Measurements from ENCODE around the gene PTPRT.

PTPRT gene

DNA sequence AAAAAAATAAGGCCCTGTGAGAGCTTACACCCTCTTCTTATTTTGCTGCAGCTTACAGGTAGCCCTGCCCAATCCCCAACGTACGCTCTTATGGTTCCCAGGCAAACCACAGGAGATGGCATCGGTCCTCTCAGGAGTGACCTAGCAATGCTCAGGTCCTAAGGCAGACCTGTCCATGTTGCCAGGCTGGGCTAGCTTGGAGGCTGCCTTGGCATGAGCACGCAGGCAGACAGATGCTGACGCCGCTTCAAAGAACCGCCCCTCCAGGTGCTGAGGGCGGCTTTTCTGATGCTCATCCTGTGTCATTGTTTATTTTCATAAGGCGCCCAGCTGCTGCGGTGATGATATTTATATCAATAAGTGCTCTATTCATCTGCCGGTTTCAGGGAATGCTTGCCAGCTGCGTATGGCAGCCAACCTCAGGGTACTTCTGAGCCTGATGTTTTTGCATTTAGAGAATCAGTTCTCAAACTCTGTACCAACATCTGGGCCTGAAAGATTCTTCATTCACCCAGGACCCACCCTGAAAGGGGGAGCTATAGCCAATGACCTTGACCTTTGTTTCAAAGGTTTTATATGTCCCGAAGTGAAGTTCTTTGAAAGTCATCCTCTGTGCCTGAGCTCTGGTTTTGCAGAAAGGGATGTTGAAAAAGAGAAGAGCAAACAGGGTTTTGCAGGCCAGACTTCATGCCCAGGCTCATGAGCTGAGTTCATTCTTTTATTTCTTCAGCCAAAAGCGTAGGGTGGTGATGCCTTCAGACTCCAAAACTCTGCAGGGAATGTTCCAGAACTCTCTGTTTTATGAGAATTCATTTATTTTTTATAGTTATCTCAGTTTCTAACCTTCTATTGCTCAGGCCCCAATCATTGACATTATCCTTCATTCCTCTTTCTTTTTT is 1095.9 kb downstream of the PTPRT start:
- no peak for DNase-seq

- no peak for DNase-seq
These were observed 1096.7 kb downstream of the PTPRT start for GRCh38 chr20:42093041-42093440.

- no peak for DNase-seq
These were observed 1104.3 kb downstream of the PTPRT start for GRCh38 chr20:42085366-42085765.

DNA sequence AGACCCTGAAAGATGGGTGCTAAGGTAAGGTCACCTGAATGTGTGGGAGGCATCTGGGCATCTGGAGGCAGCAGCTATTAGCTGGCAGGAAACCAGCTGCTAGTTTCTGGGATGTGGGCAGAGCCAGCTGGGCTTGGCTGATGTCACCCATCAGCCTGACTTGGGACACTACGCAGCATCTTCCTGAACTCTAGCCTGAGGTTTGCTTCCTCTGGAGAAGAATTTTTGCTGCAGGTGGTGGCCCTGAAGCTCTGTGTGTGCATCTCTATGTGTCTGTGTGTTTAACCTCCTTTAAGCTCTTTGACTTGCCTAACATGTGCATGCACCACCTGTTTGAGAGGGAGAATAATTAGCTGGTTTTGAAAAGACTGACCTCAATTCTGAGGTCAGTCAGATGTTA is 1106.4 kb downstream of the PTPRT start:
- no peak for DNase-seq

GRCh38 chr20:42082611-42083010 is 1107.1 kb downstream of the PTPRT start:
- DNase-seq = peak; percentile 1

DNA sequence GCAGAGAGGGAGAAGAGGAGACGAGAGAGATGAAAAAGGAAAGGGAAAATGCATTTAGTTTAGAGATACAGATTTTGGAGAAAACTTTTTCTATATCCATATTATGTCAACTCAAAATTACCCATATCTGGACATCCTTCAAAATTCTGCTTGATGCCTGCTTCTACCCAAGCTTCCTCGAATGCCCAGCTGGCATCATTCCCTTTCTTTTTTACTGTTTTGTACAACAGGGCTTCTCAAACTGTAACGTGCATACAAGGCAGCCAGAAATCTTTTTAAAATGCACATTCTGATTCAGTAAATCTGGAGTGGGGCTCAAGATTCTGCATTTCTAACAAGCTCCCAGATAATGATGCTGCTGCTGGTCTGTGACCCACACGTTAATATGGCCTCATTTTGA is 1108.8 kb downstream of the PTPRT start:
- DNase-seq = no peak

DNA sequence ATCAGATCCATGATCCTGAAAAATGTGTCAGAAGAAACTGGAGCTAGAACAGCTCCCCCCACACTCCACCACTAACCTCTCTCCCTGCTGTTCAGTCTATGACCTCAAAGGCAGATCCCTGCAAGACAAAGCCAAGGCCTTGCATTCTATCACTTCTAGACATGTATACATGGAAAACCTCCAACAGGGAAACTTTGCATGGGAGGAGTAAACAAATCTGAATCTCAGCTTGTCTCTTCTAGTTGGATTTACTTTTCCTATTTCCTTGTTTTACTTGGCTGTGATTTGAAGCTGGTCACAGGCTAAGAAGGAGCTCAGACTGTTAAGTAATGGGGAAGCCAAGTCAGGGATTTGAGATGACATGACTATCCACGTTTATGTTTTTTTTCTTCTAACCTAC is 1114.8 kb downstream of the PTPRT start:
- no peak for DNase-seq

DNA sequence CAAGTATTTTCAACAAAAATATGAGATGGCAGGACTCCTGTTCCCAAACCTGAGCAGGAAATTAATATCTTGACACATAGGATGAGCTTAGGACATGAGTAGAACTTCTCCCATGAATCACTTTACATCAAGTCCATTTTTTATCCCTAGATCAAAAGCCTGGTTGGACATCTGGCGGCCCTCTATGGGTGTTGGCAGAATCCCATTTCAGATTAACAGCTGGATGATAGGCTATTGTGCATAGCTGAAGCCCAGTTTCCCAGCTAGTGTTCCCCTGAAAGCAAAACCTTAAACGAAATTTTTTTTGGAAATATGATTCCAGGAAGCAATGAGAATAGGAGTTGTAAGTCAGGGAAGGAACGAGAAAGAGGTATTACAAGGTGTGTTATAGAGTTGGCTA is 1122.1 kb downstream of the PTPRT start:
- DNase-seq = no peak

GRCh38 chr20:42067174-42067573 is 1122.5 kb downstream of the PTPRT start:
- no peak for DNase-seq

DNA sequence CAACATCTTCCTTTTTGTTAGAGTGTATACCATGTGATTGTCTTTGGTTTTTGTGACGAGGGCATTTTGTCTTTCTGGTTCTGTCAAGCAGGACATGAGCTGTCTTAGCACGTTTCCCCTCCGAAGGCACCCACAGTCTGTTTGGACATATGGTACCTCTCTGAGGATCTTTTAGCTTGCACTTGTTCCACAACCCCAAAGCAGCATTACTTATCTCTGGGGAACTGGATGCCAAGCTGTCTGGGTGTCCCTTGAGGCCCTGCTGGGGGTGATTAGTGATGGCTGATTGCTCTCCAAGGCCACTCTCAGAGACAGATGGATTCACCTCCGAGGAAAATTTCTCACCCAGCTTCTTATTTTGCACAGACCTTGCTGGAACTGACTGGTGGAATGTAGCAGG is 1126.6 kb downstream of the PTPRT start:
- DNase-seq = no peak

GRCh38 chr20:42053350-42053749 is 1136.4 kb downstream of the PTPRT start:
- no peak for DNase-seq

- DNase-seq = no peak
These were observed 1137.8 kb downstream of the PTPRT start for GRCh38 chr20:42051921-42052320.

- no peak for DNase-seq
These were observed 1143.2 kb downstream of the PTPRT start for GRCh38 chr20:42046371-42047085.

GRCh38 chr20:42043921-42044320 is 1145.8 kb downstream of the PTPRT start:
- DNase-seq = no peak

GRCh38 chr20:42041000-42041565 is 1148.6 kb downstream of the PTPRT start:
- no peak for DNase-seq

DNA sequence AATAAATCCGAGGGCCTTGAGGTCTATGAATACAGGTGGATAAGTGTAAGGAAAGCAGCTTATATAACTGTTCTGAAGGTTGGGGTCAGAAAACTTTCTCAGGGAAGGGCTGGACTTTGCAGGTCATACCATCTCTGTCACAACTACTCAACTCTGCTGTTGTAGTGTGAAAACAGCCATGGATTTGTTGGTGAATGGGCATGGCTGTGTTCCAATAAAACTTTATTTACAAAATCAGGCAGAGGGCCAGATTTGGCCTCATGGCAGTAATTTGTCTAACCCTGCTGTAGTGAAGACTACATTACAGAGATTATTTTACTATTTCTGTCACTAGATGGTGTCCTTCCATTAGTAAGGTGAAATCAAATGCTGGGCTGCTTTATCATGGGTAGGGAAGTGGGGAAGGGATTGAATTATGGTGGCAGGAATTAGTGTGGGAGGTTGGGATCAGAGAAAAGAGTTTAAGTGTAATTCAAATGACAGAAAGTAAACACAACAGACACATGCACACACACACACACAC is 1161.9 kb downstream of the PTPRT start:
- no peak for DNase-seq

- no peak for DNase-seq
These were observed 1163.1 kb downstream of the PTPRT start for GRCh38 chr20:42026599-42026998.

DNA sequence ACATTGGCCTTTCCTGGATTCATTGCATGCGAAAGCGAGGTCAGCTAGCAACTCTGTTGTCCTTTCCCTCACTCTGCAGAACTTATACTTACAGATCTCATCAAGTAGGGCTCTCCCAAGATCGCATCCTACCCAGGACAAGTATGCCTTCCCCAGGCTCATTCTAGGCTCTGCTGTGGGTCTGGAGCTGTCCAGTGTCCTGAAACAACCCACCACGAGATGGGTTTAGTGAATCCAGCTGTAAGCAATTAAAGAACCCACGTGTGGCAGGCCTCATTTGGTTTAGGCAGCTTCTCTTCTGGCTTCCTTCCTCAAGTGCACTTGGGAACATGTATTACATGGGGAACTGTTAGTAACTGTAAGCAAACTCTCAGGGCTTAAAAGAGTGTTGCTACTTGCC is 1165.1 kb downstream of the PTPRT start:
- no peak for DNase-seq
